Liver (tissue), 9 donors: Measurements from ENCODE around the gene OSBPL9. TPM values are rescaled to one million over a fixed set of nuclear protein-coding genes. Genes with fewer than 3 reads are reported as not detected.

ENCODE experiments used
- DNase-seq: peaks from one replicate; pipeline ENCODE4 v3.0.0-alpha.2; 2017; ENCODE audit warnings: low spot score
- H3K27ac ChIP-seq, 2 donors: one replicate each; pipeline ENCODE4 v1.7.0; 2013; ENCODE audit warnings: inconsistent platforms in 2 of 2, low read length in 2 of 2, control low read depth in 1 of 2, low read depth in 1 of 2, mild to moderate bottlenecking in 1 of 2
- H3K27me3 ChIP-seq, 4 donors: one replicate each; pipeline versions ENCODE4 v1.6.1 to v1.7.0; 2013; ENCODE audit warnings: low read length in 3 of 4, inconsistent platforms in 1 of 4, mild to moderate bottlenecking in 1 of 4, moderate library complexity in 1 of 4; ENCODE audit not compliant: control insufficient read depth in 4 of 4, insufficient read depth in 4 of 4
- H3K36me3 ChIP-seq, 4 donors: one replicate each; pipeline versions ENCODE4 v1.6.1 to v1.7.0; 2013; ENCODE audit warnings: low read length in 3 of 4, mild to moderate bottlenecking in 3 of 4, low read depth in 1 of 4, moderate library complexity in 1 of 4; ENCODE audit not compliant: control insufficient read depth in 4 of 4, insufficient read depth in 3 of 4
- H3K4me1 ChIP-seq, 4 donors: one replicate each; pipeline versions ENCODE4 v1.6.1 to v1.7.0; 2013; ENCODE audit warnings: low read length in 3 of 4, mild to moderate bottlenecking in 3 of 4, moderate library complexity in 1 of 4; ENCODE audit not compliant: control insufficient read depth in 4 of 4, insufficient read depth in 4 of 4
- H3K4me3 ChIP-seq, 3 donors: one replicate each; pipeline versions ENCODE4 v1.6.1 to v1.7.0; 2013; ENCODE audit warnings: low read length in 3 of 3, control low read depth in 1 of 3, low read depth in 1 of 3, mild to moderate bottlenecking in 1 of 3
- H3K9ac ChIP-seq, 2 donors: one replicate each; pipeline ENCODE4 v1.7.0; 2013; ENCODE audit warnings: low read length in 2 of 2, mild to moderate bottlenecking in 2 of 2, moderate library complexity in 2 of 2, control low read depth in 1 of 2, low read depth in 1 of 2
- H3K9me3 ChIP-seq, 4 donors: one replicate each; pipeline versions ENCODE4 v1.6.1 to v1.7.0; 2013; ENCODE audit warnings: low read length in 3 of 4; ENCODE audit not compliant: control insufficient read depth in 4 of 4
- ATF3 ChIP-seq: IDR thresholded peaks from 2 replicates; pipeline ENCODE4 v1.6.1; 2016; ENCODE audit warnings: antibody characterized with exemption
- EGR1 ChIP-seq, 2 donors: IDR thresholded peaks; 2 replicates each; pipeline ENCODE4 v1.6.1; 2016 to 2018; ENCODE audit warnings: antibody characterized with exemption in 2 of 2, low read depth in 2 of 2
- FOXA1 ChIP-seq: IDR thresholded peaks from 2 replicates; pipeline ENCODE4 v1.6.1; 2016; ENCODE audit warnings: antibody characterized with exemption
- FOXA2 ChIP-seq: IDR thresholded peaks from 2 replicates; pipeline ENCODE4 v1.6.1; 2016; ENCODE audit warnings: antibody characterized with exemption
- GABPA ChIP-seq, 2 donors: IDR thresholded peaks in 1 of 2; conservative IDR thresholded peaks in 1 of 2; 2 replicates each; pipeline ENCODE4 v1.6.1; 2016; ENCODE audit warnings: antibody characterized with exemption in 2 of 2, mild to moderate bottlenecking in 1 of 2, moderate library complexity in 1 of 2
- HNF4G ChIP-seq: IDR thresholded peaks from 2 replicates; pipeline ENCODE4 v1.6.1; 2016; ENCODE audit warnings: antibody characterized with exemption
- JUND ChIP-seq, 2 donors: IDR thresholded peaks; 2 replicates each; pipeline ENCODE4 v1.6.1; 2016; ENCODE audit warnings: antibody characterized with exemption in 2 of 2
- NR2F2 ChIP-seq: IDR thresholded peaks from 2 replicates; pipeline ENCODE4 v1.6.1; 2016; ENCODE audit warnings: antibody characterized with exemption
- RAD21 ChIP-seq, 2 donors: IDR thresholded peaks; 2 replicates each; pipeline ENCODE4 v1.6.1; 2016; ENCODE audit warnings: antibody characterized with exemption in 2 of 2, mild to moderate bottlenecking in 2 of 2
- SP1 ChIP-seq: IDR thresholded peaks from 2 replicates; pipeline ENCODE4 v1.6.1; 2018; ENCODE audit warnings: antibody characterized with exemption, mild to moderate bottlenecking
- TAF1 ChIP-seq: conservative IDR thresholded peaks from 2 replicates; pipeline ENCODE4 v1.6.1; 2016; ENCODE audit warnings: antibody characterized with exemption, mild to moderate bottlenecking
- ZBTB33 ChIP-seq: IDR thresholded peaks from 2 replicates; pipeline ENCODE4 v1.6.1; 2016; ENCODE audit warnings: antibody characterized with exemption
- WGBS: extraction: QIAGEN DNeasy Blood & Tissue Kit; methylation state at CpG from one replicate; pipeline ENCODE4 v1.1.7; 2013; 5-methylcytosine and 5-hydroxymethylcytosine counted together
- polyA plus RNA-seq, 2 donors: library from polyadenylated mRNA; stranded (reverse) in 1 of 2; unstranded in 1 of 2; fragments of 200-250 nt in 1 of 2; fragments of >200 nt in 1 of 2; fragmentation: Nextera tagmentation in 1 of 2; extraction: Ambion mirVana in 1 of 2; gene quantifications; one replicate each; pipeline versions ENCODE4 v1.2.1 to v1.2.3, GENCODE V29; 2013 to 2015
- total RNA-seq, 2 donors: library from RNA; depleted of rRNA; stranded (reverse); fragments of >200 nt; gene quantifications; one replicate each; pipeline ENCODE4 v1.2.3, GENCODE V29; 2014
- TF ChIP-seq, protein P1 (sequence below): IDR thresholded peaks from 2 replicates; pipeline ENCODE4 v1.6.1; 2016; ENCODE audit warnings: antibody characterized with exemption, mild to moderate bottlenecking
- donor health status: healthy.
- donor health status: healthy.
- donor health status: healthy.
- donor health status: healthy.
- donor health status: healthy.

The OSBPL9 gene
- total and polyA plus RNA-seq, 4 donors, result 52.1 to 129 (median 60.4) TPM

DNA sequence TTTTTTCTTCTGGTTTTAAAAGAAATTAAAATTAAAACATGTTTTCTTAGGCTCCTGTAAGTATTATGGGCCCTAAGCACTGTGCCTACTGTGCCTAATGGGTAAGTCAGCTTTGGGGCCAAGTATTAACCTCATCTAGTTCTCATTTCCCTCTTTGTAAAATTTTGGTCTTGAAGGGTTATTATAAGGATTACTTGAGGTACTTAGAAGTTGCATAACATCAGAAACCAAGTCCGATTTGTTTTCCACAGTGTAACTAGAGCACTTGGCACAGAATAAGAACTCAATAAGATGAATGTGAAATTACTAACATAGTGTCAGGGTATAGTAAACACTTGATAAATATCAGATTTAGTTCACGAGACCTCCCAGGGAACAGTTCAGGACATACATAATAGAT is 16.4 kb upstream of the OSBPL9 start (continued):
- TF ChIP-seq ZBTB33 (no peak), ATF3 (no peak), SP1 (no peak), TAF1 (no peak), FOXA1 (no peak), FOXA2 (no peak), HNF4G (no peak), EGR1 (IDR thresholded peaks at IDR 0.05; ENCODE audit: low read depth in 2 of 2) (no peak), GABPA (IDR thresholded peaks at IDR 0.05 in 1 of 2, conservative IDR thresholded peaks at IDR 0.05 in 1 of 2) (no peak), JUND (IDR thresholded peaks at IDR 0.05) (no peak)

GRCh38 chr1:51600965-51601364 is 15.9 kb upstream of the OSBPL9 start:
- Histone ChIP-seq H3K9me3 (no peaks in the 10 kb centered on the region), H3K36me3 (no peaks in the 10 kb centered on the region), H3K27ac (no peak overlapping the region), H3K4me3 (no peak overlapping the region), H3K4me1 (no peaks in the 10 kb centered on the region), H3K9ac (no peak overlapping the region), H3K27me3 (no peaks in the 10 kb centered on the region)
- TF ChIP-seq, protein P1, sequence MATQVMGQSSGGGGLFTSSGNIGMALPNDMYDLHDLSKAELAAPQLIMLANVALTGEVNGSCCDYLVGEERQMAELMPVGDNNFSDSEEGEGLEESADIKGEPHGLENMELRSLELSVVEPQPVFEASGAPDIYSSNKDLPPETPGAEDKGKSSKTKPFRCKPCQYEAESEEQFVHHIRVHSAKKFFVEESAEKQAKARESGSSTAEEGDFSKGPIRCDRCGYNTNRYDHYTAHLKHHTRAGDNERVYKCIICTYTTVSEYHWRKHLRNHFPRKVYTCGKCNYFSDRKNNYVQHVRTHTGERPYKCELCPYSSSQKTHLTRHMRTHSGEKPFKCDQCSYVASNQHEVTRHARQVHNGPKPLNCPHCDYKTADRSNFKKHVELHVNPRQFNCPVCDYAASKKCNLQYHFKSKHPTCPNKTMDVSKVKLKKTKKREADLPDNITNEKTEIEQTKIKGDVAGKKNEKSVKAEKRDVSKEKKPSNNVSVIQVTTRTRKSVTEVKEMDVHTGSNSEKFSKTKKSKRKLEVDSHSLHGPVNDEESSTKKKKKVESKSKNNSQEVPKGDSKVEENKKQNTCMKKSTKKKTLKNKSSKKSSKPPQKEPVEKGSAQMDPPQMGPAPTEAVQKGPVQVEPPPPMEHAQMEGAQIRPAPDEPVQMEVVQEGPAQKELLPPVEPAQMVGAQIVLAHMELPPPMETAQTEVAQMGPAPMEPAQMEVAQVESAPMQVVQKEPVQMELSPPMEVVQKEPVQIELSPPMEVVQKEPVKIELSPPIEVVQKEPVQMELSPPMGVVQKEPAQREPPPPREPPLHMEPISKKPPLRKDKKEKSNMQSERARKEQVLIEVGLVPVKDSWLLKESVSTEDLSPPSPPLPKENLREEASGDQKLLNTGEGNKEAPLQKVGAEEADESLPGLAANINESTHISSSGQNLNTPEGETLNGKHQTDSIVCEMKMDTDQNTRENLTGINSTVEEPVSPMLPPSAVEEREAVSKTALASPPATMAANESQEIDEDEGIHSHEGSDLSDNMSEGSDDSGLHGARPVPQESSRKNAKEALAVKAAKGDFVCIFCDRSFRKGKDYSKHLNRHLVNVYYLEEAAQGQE, result no peak
- 89% methylated on average over 1 of the region's 1 CpG for WGBS
- no peak for DNase-seq

GRCh38 chr1:51605961-51606723 is 10.8 kb upstream of the OSBPL9 start:
- no peaks in the 10 kb centered on the region for H3K36me3 ChIP-seq
- WGBS, result 84% methylated on average over 5 of the region's 5 CpGs
- DNase-seq, result no peak
- H3K27ac ChIP-seq, result peak overlapping the region in 1 of 2 donors; percentile 20
- no peak for TF ChIP-seq FOXA2
- TF ChIP-seq HNF4G, result no peak
- no peak for TF ChIP-seq RAD21 (IDR thresholded peaks at IDR 0.05)
- no peak for TF ChIP-seq SP1
- no peak for TF ChIP-seq NR2F2
- H3K9ac ChIP-seq, result no peak overlapping the region
- no peaks in the 10 kb centered on the region for H3K9me3 ChIP-seq
- no peaks in the 10 kb centered on the region for H3K27me3 ChIP-seq
- no peaks in the 10 kb centered on the region for H3K4me1 ChIP-seq
- no peak overlapping the region for H3K4me3 ChIP-seq
